Measurements from ENCODE around the gene CLK3. TPM values are rescaled to one million over a fixed set of nuclear protein-coding genes. Genes with fewer than 3 reads are reported as not detected.

Gene CLK3
- total RNA-seq: 100 to 1,000 TPM in 3 of 4 donors, 10 to 100 TPM in 1; 93.1 to 244 (median 115) TPM

GRCh38 chr15:74615508-74616365 lies at the start of gene CLK3:
Gene CLK3, plus strand, starts transcription at chr15:74615836. Its CDS starts 3,361 bp downstream, at chr15:74619197.
- H3K4me1 ChIP-seq: peaks cover 58% of the 10 kb centered on the region
- WGBS: 0% methylated on average over 25 of the region's 91 CpGs

DNA sequence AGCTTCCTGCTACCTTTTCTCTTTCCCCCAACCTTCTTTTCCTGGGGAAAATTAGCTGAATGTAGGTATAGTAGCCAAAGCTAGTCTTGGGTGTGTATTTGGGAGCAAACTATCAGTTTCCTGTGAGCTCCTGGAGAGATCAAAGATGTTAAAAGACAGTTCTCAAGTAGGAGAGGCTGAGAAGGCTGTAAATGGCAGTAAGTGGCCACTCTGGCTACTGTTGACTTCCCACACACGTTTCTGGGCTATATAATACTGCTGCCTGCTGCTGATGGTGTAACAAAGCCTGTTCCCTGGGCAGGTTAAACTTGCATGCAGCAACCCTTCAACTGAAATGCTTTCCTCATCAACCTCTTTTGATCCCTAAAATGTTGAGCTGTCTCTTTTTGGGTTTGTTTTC lies 47.0 kb upstream of the CLK3 start:
- DNase-seq (ENCODE audit: low spot score in 2 of 2): no peak

More at GRCh38 chr15:74615508-74616365, at the start of gene CLK3:
- peak in 1 of 2 donors; percentile 76 for TF ChIP-seq POLR2A (IDR thresholded peaks at IDR 0.05)
- TF ChIP-seq POLR2AphosphoS5 (IDR thresholded peaks at IDR 0.05): peak in 2 of 3 donors; percentile 41 to 69
- no peak for TF ChIP-seq EP300 (IDR thresholded peaks at IDR 0.05)
- H3K27ac ChIP-seq: peak within 1 kb of the TSS; percentile 97
- peak within 1 kb of the TSS; percentile 81 for H3K4me3 ChIP-seq
- H3K27me3 ChIP-seq: no peaks in the 10 kb centered on the region
- peaks cover 19% of the 10 kb centered on the region for H3K36me3 ChIP-seq
- H3K9me3 ChIP-seq: no peaks in the 10 kb centered on the region
- DNase-seq (ENCODE audit: low spot score in 2 of 2): peak; percentile 97

GRCh38 chr15:74569731-74570070 lies 45.9 kb upstream of the CLK3 start:
- WGBS: 92% methylated on average over 4 of the region's 4 CpGs
- Histone ChIP-seq H3K4me3 (no peak overlapping the region), H3K36me3 (peaks cover 20% of the 10 kb centered on the region), H3K27ac (no peak overlapping the region), H3K27me3 (no peaks in the 10 kb centered on the region), H3K4me1 (no peaks in the 10 kb centered on the region), H3K9me3 (no peaks in the 10 kb centered on the region)
- TF ChIP-seq POLR2AphosphoS5 (IDR thresholded peaks at IDR 0.05) (no peak), POLR2A (IDR thresholded peaks at IDR 0.05) (no peak), EP300 (IDR thresholded peaks at IDR 0.05) (no peak)
- DNase-seq (ENCODE audit: low spot score in 2 of 2): no peak

More for the DNA sequence above, 47.0 kb upstream of the CLK3 start:
- H3K4me1 ChIP-seq: no peaks in the 10 kb centered on the region
- WGBS: 89% methylated on average over 1 of the region's 1 CpG
- H3K4me3 ChIP-seq: no peak overlapping the region
- no peak overlapping the region for H3K27ac ChIP-seq
- no peaks in the 10 kb centered on the region for H3K27me3 ChIP-seq
- no peaks in the 10 kb centered on the region for H3K9me3 ChIP-seq
- H3K36me3 ChIP-seq: peaks cover 9% of the 10 kb centered on the region
- TF ChIP-seq POLR2A (IDR thresholded peaks at IDR 0.05): no peak
- TF ChIP-seq POLR2AphosphoS5 (IDR thresholded peaks at IDR 0.05): no peak
- no peak for TF ChIP-seq EP300 (IDR thresholded peaks at IDR 0.05)
- no peak for TF ChIP-seq CTCF (IDR thresholded peaks at IDR 0.05)

GRCh38 chr15:74571191-74571590 lies 44.4 kb upstream of the CLK3 start:
- no peak for TF ChIP-seq CTCF (IDR thresholded peaks at IDR 0.05)
- TF ChIP-seq POLR2AphosphoS5 (IDR thresholded peaks at IDR 0.05): no peak
- no peak for TF ChIP-seq POLR2A (IDR thresholded peaks at IDR 0.05)
- TF ChIP-seq EP300 (IDR thresholded peaks at IDR 0.05): no peak
- WGBS: 96% methylated on average over 3 of the region's 3 CpGs
- Histone ChIP-seq H3K27me3 (no peaks in the 10 kb centered on the region), H3K9me3 (no peaks in the 10 kb centered on the region), H3K36me3 (peaks cover 28% of the 10 kb centered on the region), H3K4me1 (no peaks in the 10 kb centered on the region), H3K27ac (no peak overlapping the region), H3K4me3 (no peak overlapping the region)
- no peak for DNase-seq (ENCODE audit: low spot score in 2 of 2)

DNA sequence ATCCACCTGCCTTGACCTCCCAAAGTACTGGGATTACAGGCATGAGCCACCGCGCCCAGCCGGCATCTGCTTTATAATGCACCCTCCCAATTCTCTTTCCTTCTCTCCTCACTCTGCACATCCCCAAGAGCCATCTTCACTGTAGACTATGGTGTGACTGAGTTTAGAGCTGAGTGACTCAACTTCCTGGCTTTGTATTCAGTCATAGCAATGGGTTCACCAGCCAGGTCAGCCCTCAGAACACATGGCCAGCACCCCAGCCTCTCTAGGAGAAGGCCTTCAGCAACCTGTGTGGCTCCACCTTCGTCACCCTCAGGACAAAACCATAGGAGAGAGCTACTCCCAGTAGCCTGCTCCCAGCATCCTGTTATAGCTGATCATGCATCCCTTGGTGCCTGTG lies 41.6 kb upstream of the CLK3 start:
- Histone ChIP-seq H3K27ac (no peak overlapping the region), H3K36me3 (peaks cover 40% of the 10 kb centered on the region), H3K9me3 (no peaks in the 10 kb centered on the region), H3K27me3 (no peaks in the 10 kb centered on the region), H3K4me3 (no peak overlapping the region), H3K4me1 (no peaks in the 10 kb centered on the region)
- WGBS: 98% methylated on average over 4 of the region's 4 CpGs
- no peak for DNase-seq (ENCODE audit: low spot score in 2 of 2)
- TF ChIP-seq POLR2AphosphoS5 (IDR thresholded peaks at IDR 0.05) (no peak), POLR2A (IDR thresholded peaks at IDR 0.05) (no peak), EP300 (IDR thresholded peaks at IDR 0.05) (no peak), CTCF (IDR thresholded peaks at IDR 0.05) (no peak)

GRCh38 chr15:74578496-74578994 lies 37.1 kb upstream of the CLK3 start:
- H3K27me3 ChIP-seq: no peaks in the 10 kb centered on the region
- no peaks in the 10 kb centered on the region for H3K4me1 ChIP-seq
- H3K36me3 ChIP-seq: peaks cover 32% of the 10 kb centered on the region
- H3K27ac ChIP-seq: no peak overlapping the region
- no peak overlapping the region for H3K4me3 ChIP-seq
- H3K9me3 ChIP-seq: no peaks in the 10 kb centered on the region
- WGBS: 96% methylated on average over 3 of the region's 3 CpGs
- DNase-seq (ENCODE audit: low spot score in 2 of 2): no peak
- no peak for TF ChIP-seq CTCF (IDR thresholded peaks at IDR 0.05)
